ENCODE data around the gene ARAP3.

DNA sequence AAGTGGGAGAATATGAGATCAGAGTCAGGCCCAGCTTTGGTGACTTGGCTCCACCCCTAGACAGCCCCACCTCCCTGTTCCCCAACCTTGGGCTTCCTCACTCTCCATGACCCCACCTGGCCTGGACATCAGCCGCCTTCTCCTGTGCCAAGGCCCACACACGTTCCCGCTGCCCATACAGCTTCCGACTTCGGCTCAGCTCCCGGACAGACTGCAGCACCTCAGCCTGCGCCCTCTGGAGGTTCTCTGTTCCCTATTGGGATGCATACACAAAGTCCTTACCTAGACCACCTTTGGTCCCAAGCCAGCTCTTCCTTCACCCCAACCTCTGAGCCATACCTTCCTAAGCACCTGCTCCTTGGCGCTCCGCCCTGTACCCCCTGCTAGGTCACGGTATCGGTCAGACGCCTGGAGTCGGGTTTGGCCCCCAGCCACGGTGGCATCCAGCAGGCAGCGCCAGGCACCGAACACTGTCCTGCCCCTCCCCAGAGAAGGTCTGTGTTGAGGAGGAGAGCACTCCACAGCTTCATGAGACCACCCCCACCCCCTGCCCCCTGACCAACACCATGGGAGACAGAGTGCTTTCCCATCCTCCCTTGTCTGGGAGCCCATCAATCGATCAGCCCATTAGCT lies 32.9 kb downstream of the ARAP3 start:
- no peak for TF ChIP-seq EZH2 (IDR thresholded peaks at IDR 0.05; ENCODE audit: insufficient read depth, low read length)
- TF ChIP-seq, protein P1, sequence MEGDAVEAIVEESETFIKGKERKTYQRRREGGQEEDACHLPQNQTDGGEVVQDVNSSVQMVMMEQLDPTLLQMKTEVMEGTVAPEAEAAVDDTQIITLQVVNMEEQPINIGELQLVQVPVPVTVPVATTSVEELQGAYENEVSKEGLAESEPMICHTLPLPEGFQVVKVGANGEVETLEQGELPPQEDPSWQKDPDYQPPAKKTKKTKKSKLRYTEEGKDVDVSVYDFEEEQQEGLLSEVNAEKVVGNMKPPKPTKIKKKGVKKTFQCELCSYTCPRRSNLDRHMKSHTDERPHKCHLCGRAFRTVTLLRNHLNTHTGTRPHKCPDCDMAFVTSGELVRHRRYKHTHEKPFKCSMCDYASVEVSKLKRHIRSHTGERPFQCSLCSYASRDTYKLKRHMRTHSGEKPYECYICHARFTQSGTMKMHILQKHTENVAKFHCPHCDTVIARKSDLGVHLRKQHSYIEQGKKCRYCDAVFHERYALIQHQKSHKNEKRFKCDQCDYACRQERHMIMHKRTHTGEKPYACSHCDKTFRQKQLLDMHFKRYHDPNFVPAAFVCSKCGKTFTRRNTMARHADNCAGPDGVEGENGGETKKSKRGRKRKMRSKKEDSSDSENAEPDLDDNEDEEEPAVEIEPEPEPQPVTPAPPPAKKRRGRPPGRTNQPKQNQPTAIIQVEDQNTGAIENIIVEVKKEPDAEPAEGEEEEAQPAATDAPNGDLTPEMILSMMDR (IDR thresholded peaks at IDR 0.05; ENCODE audit: insufficient read depth, low read depth, low read length) = no peak
